Measurements from ENCODE around the gene GPR15LG.

GRCh38 chr10:84135836-84136235 is 37.8 kb upstream of the GPR15LG start:
- TF ChIP-seq, protein P1, sequence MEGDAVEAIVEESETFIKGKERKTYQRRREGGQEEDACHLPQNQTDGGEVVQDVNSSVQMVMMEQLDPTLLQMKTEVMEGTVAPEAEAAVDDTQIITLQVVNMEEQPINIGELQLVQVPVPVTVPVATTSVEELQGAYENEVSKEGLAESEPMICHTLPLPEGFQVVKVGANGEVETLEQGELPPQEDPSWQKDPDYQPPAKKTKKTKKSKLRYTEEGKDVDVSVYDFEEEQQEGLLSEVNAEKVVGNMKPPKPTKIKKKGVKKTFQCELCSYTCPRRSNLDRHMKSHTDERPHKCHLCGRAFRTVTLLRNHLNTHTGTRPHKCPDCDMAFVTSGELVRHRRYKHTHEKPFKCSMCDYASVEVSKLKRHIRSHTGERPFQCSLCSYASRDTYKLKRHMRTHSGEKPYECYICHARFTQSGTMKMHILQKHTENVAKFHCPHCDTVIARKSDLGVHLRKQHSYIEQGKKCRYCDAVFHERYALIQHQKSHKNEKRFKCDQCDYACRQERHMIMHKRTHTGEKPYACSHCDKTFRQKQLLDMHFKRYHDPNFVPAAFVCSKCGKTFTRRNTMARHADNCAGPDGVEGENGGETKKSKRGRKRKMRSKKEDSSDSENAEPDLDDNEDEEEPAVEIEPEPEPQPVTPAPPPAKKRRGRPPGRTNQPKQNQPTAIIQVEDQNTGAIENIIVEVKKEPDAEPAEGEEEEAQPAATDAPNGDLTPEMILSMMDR (IDR thresholded peaks at IDR 0.05), result no peak
- no peak for TF ChIP-seq ZFX (IDR thresholded peaks at IDR 0.05; ENCODE audit: borderline replicate concordance)
